Calu3 (cell line): ENCODE measurements around the gene AAK1. TPM values are rescaled to one million over a fixed set of nuclear protein-coding genes. Genes with fewer than 3 reads are reported as not detected.

Experiments used
- BruUV-seq: library from RNA; stranded (reverse); fragments of 400-500 nt; replicated peaks from 2 replicates; lab custom pipeline; 2021; lab: Mats Ljungman, UMichigan
- CTCF ChIA-PET: fragments of 300-600 bp; sonication (Branson Sonifier 250); formaldehyde crosslinking; loops from one replicate; lab custom pipeline; 2022; ENCODE audit warnings: antibody characterized with exemption; lab: Charles Lee
- DNase-seq: peaks from one replicate; pipeline ENCODE4 v3.0.0; 2022
- H3K27ac Mint-ChIP-seq: one replicate; pipeline ENCODE4 v1.8.0; 2022; ENCODE audit warnings: mixed read lengths; ENCODE audit not compliant: unreplicated experiment
- H3K27me3 Mint-ChIP-seq: one replicate; pipeline ENCODE4 v1.8.0; 2022; ENCODE audit warnings: mixed read lengths; ENCODE audit not compliant: unreplicated experiment
- H3K36me3 Mint-ChIP-seq: one replicate; pipeline ENCODE4 v1.8.0; 2022; ENCODE audit warnings: mild to moderate bottlenecking, moderate library complexity, mixed read lengths; ENCODE audit not compliant: insufficient read depth, unreplicated experiment
- H3K4me1 Mint-ChIP-seq: one replicate; pipeline ENCODE4 v1.8.0; 2022; ENCODE audit warnings: mild to moderate bottlenecking, low read depth, mixed read lengths; ENCODE audit not compliant: unreplicated experiment
- H3K4me3 Mint-ChIP-seq: one replicate; pipeline ENCODE4 v1.8.0; 2022; ENCODE audit warnings: mild to moderate bottlenecking, low read depth, moderate library complexity, mixed read lengths; ENCODE audit not compliant: unreplicated experiment
- H3K9me3 Mint-ChIP-seq: one replicate; pipeline ENCODE4 v1.8.0; 2022; ENCODE audit warnings: low read depth, mixed read lengths; ENCODE audit not compliant: unreplicated experiment
- intact Hi-C: fragments of 100-400 bp; cut with micrococcal nuclease; formaldehyde crosslinking; loops from one replicate; pipeline ENCODE4 v1.10.0; 2022; ENCODE audit not compliant: unreplicated experiment
- total RNA-seq: library from RNA; stranded (reverse); gene quantifications from 2 replicates; pipeline ENCODE4 v1.2.3, GENCODE V29; 2022
- TF ChIP-seq, protein P1 (sequence below): fragments of 200-600 bp; IDR thresholded peaks from one replicate; pipeline ENCODE4 v1.8.0; 2022; ENCODE audit warnings: antibody characterized with exemption; ENCODE audit not compliant: unreplicated experiment

The AAK1 gene
- total RNA-seq, 1 experiment from 2014 or later: 46.7 TPM

DNA sequence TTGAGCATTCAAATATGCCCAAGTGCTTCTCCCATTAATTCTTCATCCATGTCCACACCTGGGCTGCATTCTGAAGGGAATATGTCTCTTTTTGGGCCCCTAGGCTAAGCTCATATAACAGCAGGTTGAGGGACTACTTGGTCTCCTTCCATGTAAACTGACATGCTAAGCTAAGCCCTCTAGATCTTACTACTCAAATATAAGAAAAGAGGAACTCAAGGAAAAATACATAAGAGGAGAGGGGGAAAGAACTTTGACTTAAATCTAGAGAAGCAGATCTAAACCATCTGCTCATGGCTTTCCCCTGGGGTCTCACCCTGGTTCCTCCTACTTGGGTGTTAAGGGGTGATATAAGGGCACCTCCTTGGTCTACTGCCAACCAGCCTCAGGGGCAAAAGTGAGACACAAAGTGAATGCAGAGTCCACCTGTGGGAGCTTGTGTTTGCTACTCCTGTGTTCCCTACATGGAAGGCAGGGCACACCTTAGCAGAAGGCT, 186.5 kb downstream of the AAK1 start:
- no TSS peak for BruUV-seq
- Mint-ChIP-seq H3K9me3 (no peaks in the 10 kb centered on the region), H3K27ac (peak overlapping the region; percentile 50), H3K36me3 (no peaks in the 10 kb centered on the region), H3K4me3 (no peak overlapping the region), H3K4me1 (no peaks in the 10 kb centered on the region), H3K27me3 (no peaks in the 10 kb centered on the region)
- no peak for DNase-seq
- intact Hi-C loops: no loop called here
- CTCF ChIA-PET: interaction anchor here (0.5 kb wide), 1 partner anchor 96 kb away, joined by 5 read pairs; no protein-coding TSS in a partner anchor
- TF ChIP-seq, protein P1, sequence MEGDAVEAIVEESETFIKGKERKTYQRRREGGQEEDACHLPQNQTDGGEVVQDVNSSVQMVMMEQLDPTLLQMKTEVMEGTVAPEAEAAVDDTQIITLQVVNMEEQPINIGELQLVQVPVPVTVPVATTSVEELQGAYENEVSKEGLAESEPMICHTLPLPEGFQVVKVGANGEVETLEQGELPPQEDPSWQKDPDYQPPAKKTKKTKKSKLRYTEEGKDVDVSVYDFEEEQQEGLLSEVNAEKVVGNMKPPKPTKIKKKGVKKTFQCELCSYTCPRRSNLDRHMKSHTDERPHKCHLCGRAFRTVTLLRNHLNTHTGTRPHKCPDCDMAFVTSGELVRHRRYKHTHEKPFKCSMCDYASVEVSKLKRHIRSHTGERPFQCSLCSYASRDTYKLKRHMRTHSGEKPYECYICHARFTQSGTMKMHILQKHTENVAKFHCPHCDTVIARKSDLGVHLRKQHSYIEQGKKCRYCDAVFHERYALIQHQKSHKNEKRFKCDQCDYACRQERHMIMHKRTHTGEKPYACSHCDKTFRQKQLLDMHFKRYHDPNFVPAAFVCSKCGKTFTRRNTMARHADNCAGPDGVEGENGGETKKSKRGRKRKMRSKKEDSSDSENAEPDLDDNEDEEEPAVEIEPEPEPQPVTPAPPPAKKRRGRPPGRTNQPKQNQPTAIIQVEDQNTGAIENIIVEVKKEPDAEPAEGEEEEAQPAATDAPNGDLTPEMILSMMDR: no peak

DNA sequence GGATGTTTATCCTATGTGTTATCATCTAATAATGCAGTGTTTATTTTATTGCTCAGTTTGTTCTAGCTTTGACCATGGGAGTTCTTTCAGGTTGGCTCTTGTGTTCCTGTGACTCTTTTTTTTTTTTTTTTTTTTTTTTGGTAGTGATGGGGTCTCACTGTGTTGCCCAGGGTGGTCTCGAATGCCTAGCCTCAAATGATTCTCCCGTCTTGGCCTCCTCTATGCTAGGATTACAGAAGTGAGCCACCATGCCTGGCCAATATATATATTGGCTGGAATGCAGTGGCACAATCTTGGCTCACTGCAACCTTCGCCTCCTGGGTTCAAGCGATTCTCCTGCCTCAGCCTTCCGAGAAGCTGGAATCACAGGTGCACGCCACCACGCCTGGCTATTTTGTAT, 187.4 kb downstream of the AAK1 start:
- H3K36me3 Mint-ChIP-seq: no peaks in the 10 kb centered on the region

DNA sequence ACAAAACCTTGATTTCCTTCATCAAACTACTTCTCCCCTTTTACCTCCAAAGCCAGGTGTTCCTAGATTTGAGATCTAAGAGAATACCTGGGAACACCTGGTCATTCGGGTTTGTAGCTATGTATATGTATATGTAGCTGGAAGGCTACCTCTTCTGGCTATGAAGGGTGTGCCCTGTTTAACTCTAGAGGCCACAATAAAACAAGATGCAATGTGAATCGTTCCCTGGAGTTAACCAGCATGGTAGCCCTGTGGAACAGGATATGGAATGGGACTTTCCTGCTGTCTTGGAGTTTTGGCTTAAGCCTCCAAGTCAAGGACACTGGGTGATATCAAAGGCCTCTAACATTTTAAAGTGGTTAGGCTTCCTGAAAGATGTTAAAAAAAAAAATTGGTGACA, 188.6 kb downstream of the AAK1 start:
- CTCF ChIA-PET: no interaction called here
- intact Hi-C loops: no loop called here
- no peak overlapping the region for H3K27ac Mint-ChIP-seq
- TF ChIP-seq, protein P1: no peak
- H3K36me3 Mint-ChIP-seq: no peaks in the 10 kb centered on the region
- no peaks in the 10 kb centered on the region for H3K4me1 Mint-ChIP-seq
- no peaks in the 10 kb centered on the region for H3K27me3 Mint-ChIP-seq
- no TSS peak for BruUV-seq
- H3K4me3 Mint-ChIP-seq: no peak overlapping the region
- no peak for DNase-seq
- H3K9me3 Mint-ChIP-seq: no peaks in the 10 kb centered on the region

More for the DNA sequence above, 187.4 kb downstream of the AAK1 start:
- no TSS peak for BruUV-seq
- CTCF ChIA-PET: interaction anchor here (0.7 kb wide), 1 partner anchor 19 kb away, joined by 3 read pairs; the partner anchor contains the start of gene NFU1
- TF ChIP-seq, protein P1: no peak
- no peak overlapping the region for H3K27ac Mint-ChIP-seq
- no peaks in the 10 kb centered on the region for H3K27me3 Mint-ChIP-seq
- H3K4me1 Mint-ChIP-seq: no peaks in the 10 kb centered on the region
- H3K4me3 Mint-ChIP-seq: no peak overlapping the region
- intact Hi-C loops: no loop called here
- H3K9me3 Mint-ChIP-seq: no peaks in the 10 kb centered on the region
- no peak for DNase-seq

DNA sequence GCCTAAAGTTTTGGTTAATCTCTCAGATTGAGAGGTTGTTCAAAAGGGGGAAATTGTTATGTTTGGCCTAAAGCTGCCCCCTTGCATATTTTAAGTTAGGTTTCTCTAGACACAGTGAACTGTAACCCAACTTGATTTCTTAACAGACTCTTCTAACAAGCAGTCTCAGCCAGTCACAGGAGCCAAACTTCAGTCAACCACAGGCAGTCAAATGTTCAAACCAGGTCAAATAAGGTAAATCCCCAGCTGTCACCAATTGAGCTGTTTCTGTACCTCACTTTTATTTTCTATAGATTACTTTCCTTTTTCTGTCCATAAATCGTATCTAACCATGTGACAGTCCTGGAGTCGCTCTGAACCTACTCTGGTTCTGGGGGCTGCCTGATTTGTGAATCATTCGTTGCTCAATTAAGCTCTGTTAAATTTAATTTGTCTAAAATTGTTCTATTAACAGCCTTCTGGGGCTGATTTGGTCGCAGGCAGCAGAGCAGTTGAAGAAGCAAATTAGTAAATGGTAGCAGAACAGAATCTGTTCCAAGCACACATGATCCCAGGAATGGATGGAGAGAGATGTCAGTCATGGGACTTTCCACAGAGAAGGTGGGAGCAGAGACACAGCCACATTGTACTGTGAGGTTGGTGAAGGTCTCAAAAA, 189.9 kb downstream of the AAK1 start:
- BruUV-seq: no TSS peak
- DNase-seq: no peak
- intact Hi-C loops: no loop called here
- Mint-ChIP-seq H3K27ac (no peak overlapping the region), H3K36me3 (no peaks in the 10 kb centered on the region), H3K9me3 (no peaks in the 10 kb centered on the region), H3K4me3 (no peak overlapping the region), H3K27me3 (no peaks in the 10 kb centered on the region), H3K4me1 (no peaks in the 10 kb centered on the region)
- TF ChIP-seq, protein P1: no peak
- CTCF ChIA-PET: no interaction called here
